Measurements from ENCODE around the gene ABRACL. TPM values are rescaled to one million over a fixed set of nuclear protein-coding genes. Genes with fewer than 3 reads are reported as not detected.
A peak's percentile ranks its signal among the peaks of the same experiment; 100 is the strongest.

The ABRACL gene
- polyA plus RNA-seq, 3 donors, result 38.1 to 50.4 (median 46.1) TPM

DNA sequence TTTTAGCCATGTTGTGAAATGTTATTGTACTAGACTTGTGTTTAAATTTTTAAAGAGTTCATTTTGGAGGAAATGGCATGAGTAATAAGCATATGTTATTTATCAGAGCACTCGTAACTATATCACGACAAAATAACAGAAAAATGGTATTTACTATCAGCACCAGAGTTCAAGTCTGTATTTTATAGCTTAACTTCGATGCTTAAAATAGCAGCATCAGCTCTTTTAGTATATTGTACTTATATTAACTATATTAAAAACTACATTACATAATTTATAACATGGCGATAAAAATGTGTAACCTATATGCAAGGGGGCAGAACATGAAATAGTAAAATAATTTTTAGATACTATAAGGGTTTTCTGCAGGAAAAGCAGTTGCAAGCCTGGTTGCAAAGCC lies 52.9 kb downstream of the ABRACL start:
- peak in 4 of 11 donors; percentile 19 to 44 (median 22) for DNase-seq (ENCODE audit: extremely low read depth in 1 of 11, low read depth in 9 of 11, low spot score in 4 of 11)

DNA sequence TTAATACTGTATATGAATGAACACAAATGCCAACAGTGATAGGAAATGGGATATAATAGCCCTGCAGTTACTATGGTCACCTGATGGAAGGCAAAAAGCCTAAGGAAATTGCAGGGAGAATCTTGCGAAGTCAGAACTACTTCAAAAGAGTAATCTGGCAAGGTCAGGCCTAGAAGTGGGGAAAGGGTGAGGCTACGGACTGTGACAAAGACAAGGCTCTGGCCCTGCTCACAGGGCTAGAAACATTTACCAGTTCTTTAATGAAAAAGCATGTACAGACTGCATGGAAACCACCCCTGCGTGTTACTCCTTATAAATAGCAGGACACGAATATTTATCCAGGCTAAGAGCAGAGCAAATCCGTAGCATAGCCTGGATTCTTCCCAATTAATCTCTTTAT lies 53.8 kb downstream of the ABRACL start:
- DNase-seq (ENCODE audit: extremely low read depth in 1 of 11, low read depth in 9 of 11, low spot score in 4 of 11), result no peak

- DNase-seq (ENCODE audit: extremely low read depth in 1 of 11, low read depth in 9 of 11, low spot score in 4 of 11), result no peak
These were observed 63.3 kb downstream of the ABRACL start for GRCh38 chr6:139091826-139092225.

Other genes with a start within 250 kb of the ABRACL start
- under 1 TPM; 0.20 to 0.42 (median 0.36) TPM for gene ECT2L, start 232.7 kb upstream of the ABRACL start, polyA plus RNA-seq (ENCODE audit: insufficient read length in 3 of 3)
- 10 to 100 TPM; 58.3 to 78.5 (median 75.4) TPM for gene REPS1, start 40.5 kb upstream of the ABRACL start, polyA plus RNA-seq (ENCODE audit: insufficient read length in 3 of 3)
- gene HECA, start 106.3 kb downstream of the ABRACL start, polyA plus RNA-seq (ENCODE audit: insufficient read length in 3 of 3), result 10 to 100 TPM; 14.4 to 17.4 (median 16.0) TPM

Measured in renal cortex interstitium (tissue), 11 donors.